Amniotic stem cell (primary cell): Measurements from ENCODE around the gene MMAB.

Source experiments
- DNase-seq: peaks from one replicate; lab custom pipeline; 2025; lab: John Stamatoyannopoulos, UW

MMAB gene

GRCh38 chr12:109512608-109513007 is 60.7 kb downstream of the MMAB start:
- no peak for DNase-seq

DNA sequence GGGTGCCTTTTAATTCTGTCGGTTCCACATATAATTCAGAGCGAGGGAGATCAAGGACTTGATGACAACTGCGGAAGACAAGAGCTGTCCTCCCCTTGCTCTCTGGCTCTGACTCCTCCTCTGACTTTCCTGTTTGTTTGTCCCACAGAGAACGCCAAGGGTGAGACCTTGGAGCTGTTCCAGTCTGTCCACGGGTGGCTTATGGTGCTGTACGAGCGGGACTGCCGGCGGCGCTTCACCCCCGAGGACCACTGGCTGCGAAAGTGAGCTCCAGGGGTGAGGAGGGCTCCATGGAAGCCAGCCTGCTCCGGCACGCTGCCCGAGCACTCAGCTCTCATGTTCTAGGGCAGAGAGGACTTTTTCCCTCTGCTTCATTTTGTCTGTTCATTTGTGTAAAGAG is 63.1 kb downstream of the MMAB start:
- DNase-seq = no peak

DNA sequence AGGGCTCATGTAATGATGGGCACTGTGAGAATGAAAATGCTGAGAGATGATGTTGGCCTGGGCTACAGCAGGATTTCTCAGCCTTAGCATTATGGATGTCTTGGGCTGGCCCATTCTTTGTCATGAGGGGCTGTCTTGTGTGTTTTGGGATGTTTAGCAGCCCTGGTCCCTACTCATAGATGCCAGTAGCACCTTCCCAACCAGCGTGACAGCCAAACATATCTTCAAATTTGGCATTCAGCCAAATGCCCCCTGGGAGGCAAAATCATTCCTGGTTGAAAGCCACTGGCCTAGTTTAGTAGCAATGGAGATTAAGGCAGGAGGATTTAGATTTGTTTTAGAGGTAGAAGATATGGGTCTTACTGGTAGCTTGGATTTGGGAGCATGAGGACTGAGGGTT is 69.2 kb downstream of the MMAB start:
- no peak for DNase-seq
